ENCODE data around the gene ARID5B. TPM values are rescaled to one million over a fixed set of nuclear protein-coding genes. Genes with fewer than 3 reads are reported as not detected.

Gene ARID5B
- total RNA-seq, 2 experiments from 2014 or later = 49.2 to 51.3 TPM

DNA sequence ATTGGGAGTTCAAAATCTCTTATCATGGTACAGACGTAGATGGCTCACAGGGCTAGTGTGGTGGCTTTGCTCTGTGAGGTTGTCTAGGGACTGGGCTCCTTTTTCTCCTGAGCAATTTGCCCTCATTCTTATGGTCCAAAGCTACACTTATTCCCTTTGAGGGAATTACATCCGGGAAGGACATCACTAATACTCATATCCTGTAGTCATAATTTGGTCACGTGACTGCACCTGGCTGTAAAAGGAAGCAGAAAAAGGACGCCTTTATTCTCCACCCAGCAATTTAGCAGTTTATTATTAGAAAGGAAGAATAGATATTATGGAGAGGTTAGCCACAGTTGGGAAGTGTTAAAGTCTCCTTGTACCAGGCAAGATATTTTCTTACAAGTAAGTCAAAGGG lies 28.1 kb downstream of the ARID5B start:
- peaks cover 6% of the 10 kb centered on the region for H3K9me3 Mint-ChIP-seq
- no peak overlapping the region for H3K4me3 Mint-ChIP-seq
- CTCF ChIA-PET = interaction anchor here (1.5 kb wide), 2 partner anchors 17 to 32 kb away, joined by 4 read pairs; no protein-coding TSS in a partner anchor
- TF ChIP-seq, protein P1, sequence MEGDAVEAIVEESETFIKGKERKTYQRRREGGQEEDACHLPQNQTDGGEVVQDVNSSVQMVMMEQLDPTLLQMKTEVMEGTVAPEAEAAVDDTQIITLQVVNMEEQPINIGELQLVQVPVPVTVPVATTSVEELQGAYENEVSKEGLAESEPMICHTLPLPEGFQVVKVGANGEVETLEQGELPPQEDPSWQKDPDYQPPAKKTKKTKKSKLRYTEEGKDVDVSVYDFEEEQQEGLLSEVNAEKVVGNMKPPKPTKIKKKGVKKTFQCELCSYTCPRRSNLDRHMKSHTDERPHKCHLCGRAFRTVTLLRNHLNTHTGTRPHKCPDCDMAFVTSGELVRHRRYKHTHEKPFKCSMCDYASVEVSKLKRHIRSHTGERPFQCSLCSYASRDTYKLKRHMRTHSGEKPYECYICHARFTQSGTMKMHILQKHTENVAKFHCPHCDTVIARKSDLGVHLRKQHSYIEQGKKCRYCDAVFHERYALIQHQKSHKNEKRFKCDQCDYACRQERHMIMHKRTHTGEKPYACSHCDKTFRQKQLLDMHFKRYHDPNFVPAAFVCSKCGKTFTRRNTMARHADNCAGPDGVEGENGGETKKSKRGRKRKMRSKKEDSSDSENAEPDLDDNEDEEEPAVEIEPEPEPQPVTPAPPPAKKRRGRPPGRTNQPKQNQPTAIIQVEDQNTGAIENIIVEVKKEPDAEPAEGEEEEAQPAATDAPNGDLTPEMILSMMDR (IDR thresholded peaks at IDR 0.05) = no peak
- DNase-seq (no peak), ATAC-seq (ENCODE audit: poor library complexity) (no peak)
- Histone ChIP-seq H3K9me3 (ENCODE audit: control insufficient read depth in 1 of 2, insufficient read depth in 1 of 2, low read length in 2 of 2) (no peaks in the 10 kb centered on the region), H3K27me3 (ENCODE audit: control insufficient read depth in 1 of 2, insufficient read depth in 2 of 2, low read length in 2 of 2) (no peaks in the 10 kb centered on the region), H3K27ac (ENCODE audit: low read depth in 1 of 2, low read length in 2 of 2) (no peak overlapping the region), H3K4me1 (ENCODE audit: insufficient read depth, low read length) (peaks cover 31% of the 10 kb centered on the region), H3K36me3 (ENCODE audit: insufficient read depth, low read length) (peaks cover 32% of the 10 kb centered on the region), H3K4me3 (ENCODE audit: low read length) (no peak overlapping the region)
- H3K27me3 Mint-ChIP-seq = no peaks in the 10 kb centered on the region
- H3K36me3 Mint-ChIP-seq (ENCODE audit: low read depth) = peaks cover 62% of the 10 kb centered on the region
- H3K27ac Mint-ChIP-seq = no peak overlapping the region
- POLR2A ChIA-PET = interaction anchor here (1.8 to 2.0 kb wide), 2 partner anchors 8 to 27 kb away, joined by 7 to 10 read pairs; partner anchors contain the start of gene ARID5B
- intact Hi-C loops (cut with DNase I, micrococcal nuclease) = no loop called here
- peaks cover 49% of the 10 kb centered on the region for H3K4me1 Mint-ChIP-seq (ENCODE audit: low read depth)

DNA sequence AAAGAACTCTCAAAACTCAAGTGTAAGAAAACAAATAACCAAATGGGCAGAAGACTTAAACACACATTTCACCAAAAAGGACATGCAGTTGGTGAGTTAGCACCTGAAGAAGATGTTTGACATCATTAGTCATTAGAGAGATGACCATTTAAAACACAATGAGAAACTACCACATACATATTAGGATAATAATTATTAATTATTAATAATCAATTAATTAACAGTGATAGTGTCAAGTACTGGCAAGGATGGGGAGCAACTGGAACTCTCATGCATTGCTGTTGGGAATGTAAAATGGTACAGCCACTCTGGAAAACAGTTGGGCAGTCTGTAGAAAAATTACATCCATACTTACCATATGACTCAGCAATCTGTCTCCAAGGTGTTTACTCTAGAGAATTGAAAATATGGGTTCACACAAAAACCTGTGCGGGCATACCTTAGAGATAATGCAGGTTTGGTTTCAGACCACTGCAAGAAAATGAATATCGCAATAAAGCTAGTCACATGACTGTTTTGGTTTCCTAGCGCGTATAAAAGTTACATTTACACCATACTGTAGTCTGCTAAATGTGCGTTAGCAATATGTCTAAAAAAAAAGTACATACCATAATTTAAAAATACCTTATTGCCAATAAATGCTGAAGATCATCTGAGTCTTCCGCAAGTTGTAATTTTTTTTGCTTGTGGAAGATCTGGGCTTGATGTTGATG lies 30.3 kb downstream of the ARID5B start:
- Mint-ChIP-seq H3K36me3 (ENCODE audit: low read depth) (peaks cover 51% of the 10 kb centered on the region), H3K9me3 (peaks cover 6% of the 10 kb centered on the region), H3K27ac (no peak overlapping the region), H3K4me1 (ENCODE audit: low read depth) (peaks cover 52% of the 10 kb centered on the region), H3K4me3 (no peak overlapping the region), H3K27me3 (no peaks in the 10 kb centered on the region)
- H3K4me1 ChIP-seq (ENCODE audit: insufficient read depth, low read length) = peaks cover 33% of the 10 kb centered on the region
- no peaks in the 10 kb centered on the region for H3K9me3 ChIP-seq (ENCODE audit: control insufficient read depth in 1 of 2, insufficient read depth in 1 of 2, low read length in 2 of 2)
- ChIA-PET CTCF (interaction anchor here (0.6 to 1.8 kb wide), 3 partner anchors 27 to 69 kb away, joined by 4 to 5 read pairs (median 4); no protein-coding TSS in a partner anchor), POLR2A (interaction anchor here (0.7 kb wide), 1 partner anchor 117 kb away, joined by 3 read pairs; no protein-coding TSS in a partner anchor)
- TF ChIP-seq, protein P1 (IDR thresholded peaks at IDR 0.05) = no peak
- ATAC-seq (ENCODE audit: poor library complexity) = no peak
- intact Hi-C loops (cut with DNase I, micrococcal nuclease) = no loop called here
- H3K27ac ChIP-seq (ENCODE audit: low read depth in 1 of 2, low read length in 2 of 2) = no peak overlapping the region
- DNase-seq = no peak
- no peaks in the 10 kb centered on the region for H3K27me3 ChIP-seq (ENCODE audit: control insufficient read depth in 1 of 2, insufficient read depth in 2 of 2, low read length in 2 of 2)
- no peak overlapping the region for H3K4me3 ChIP-seq (ENCODE audit: low read length)
- H3K36me3 ChIP-seq (ENCODE audit: insufficient read depth, low read length) = peaks cover 25% of the 10 kb centered on the region

DNA sequence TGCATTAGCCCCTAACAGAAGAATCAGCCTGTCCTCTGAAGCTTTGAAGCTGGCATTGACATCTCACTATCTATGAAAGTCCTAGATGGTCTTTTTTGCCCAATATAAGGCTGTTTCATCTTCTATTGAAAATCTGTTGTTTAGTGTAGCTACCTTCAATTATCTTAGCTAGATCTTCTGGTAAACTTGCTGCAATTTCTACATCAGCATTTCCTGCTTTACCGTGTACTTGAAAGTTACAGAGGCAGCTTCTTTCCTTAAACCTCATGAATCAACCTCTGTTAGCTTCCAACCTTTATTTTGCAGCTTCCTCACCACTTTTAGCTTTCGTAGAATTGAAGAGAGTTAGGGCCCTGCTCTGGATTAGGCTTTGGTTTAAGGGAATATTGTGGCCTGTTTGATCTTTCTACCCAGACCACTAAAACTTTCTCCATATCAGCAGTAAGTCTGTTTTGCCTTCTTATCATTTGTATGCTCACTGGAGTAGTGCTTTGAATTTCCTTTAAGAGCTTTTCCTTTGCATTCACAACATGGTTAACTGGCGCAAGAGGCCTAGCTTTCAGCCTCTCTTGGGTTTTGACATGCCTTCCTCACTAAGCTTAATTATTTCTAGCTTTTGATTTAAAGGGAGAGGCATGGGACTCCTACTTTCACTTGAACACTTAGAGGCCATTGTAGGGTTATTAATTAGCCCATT lies 32.5 kb downstream of the ARID5B start:
- H3K4me3 ChIP-seq (ENCODE audit: low read length) = no peak overlapping the region
- ChIA-PET POLR2A (interaction anchor here (1.1 to 2.5 kb wide), 7 partner anchors 11 to 298 kb away, joined by 3 to 28 read pairs (median 5); partner anchors contain the start of gene ARID5B), CTCF (interaction anchor here (1.1 to 1.9 kb wide), 3 partner anchors 9 to 37 kb away, joined by 3 to 8 read pairs (median 6); no protein-coding TSS in a partner anchor)
- DNase-seq (peak in 3 of 14 experiments; percentile 16 to 54 (median 23)), ATAC-seq (ENCODE audit: poor library complexity) (peak; percentile 67)
- TF ChIP-seq, protein P1 (IDR thresholded peaks at IDR 0.05) = no peak
- peaks cover 74% of the 10 kb centered on the region for H3K4me1 Mint-ChIP-seq (ENCODE audit: low read depth)
- peaks cover 37% of the 10 kb centered on the region for H3K4me1 ChIP-seq (ENCODE audit: insufficient read depth, low read length)
- no peaks in the 10 kb centered on the region for H3K27me3 Mint-ChIP-seq
- intact Hi-C loops (cut with DNase I, micrococcal nuclease) = no loop called here
- H3K27ac Mint-ChIP-seq = peak overlapping the region; percentile 85
- peak overlapping the region in 1 of 2 donors; percentile 58 for H3K27ac ChIP-seq (ENCODE audit: low read depth in 1 of 2, low read length in 2 of 2)
- H3K4me3 Mint-ChIP-seq = peak overlapping the region; percentile 28
- H3K36me3 ChIP-seq (ENCODE audit: insufficient read depth, low read length) = peaks cover 21% of the 10 kb centered on the region
- H3K36me3 Mint-ChIP-seq (ENCODE audit: low read depth) = peaks cover 33% of the 10 kb centered on the region
- no peaks in the 10 kb centered on the region for H3K27me3 ChIP-seq (ENCODE audit: control insufficient read depth in 1 of 2, insufficient read depth in 2 of 2, low read length in 2 of 2)
- H3K9me3 ChIP-seq (ENCODE audit: control insufficient read depth in 1 of 2, insufficient read depth in 1 of 2, low read length in 2 of 2) = no peaks in the 10 kb centered on the region
- H3K9me3 Mint-ChIP-seq = peaks cover 6% of the 10 kb centered on the region
